HG03565 (cell line): ENCODE data around the gene GPR141.

ENCODE experiments used
- ATAC-seq: cut with Tn5 transposase; IDR thresholded peaks from one replicate; pipeline ENCODE4 v1.9.1; 2021; ENCODE audit warnings: mild to moderate bottlenecking, moderate library complexity; ENCODE audit not compliant: unreplicated experiment

Gene GPR141

DNA sequence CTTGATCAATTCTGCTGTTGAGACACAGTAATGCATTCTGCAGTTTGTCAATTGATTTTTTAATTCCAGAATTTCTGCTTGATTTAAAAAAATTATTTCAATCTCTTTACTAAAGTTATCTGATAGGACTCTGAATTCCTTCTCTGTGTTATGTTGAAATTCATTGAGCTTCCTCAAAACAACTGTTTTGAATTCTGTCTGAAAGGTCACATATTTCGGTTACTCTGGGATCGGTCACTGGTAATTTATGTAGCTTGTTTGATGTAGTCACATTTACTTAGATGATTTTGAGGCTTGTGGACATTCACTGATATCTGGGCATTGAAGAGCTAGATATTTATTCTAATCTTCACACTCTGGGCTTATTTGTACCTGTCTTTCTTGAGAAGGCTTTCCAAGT, 97.6 kb downstream of the GPR141 start:
- no peak for ATAC-seq

DNA sequence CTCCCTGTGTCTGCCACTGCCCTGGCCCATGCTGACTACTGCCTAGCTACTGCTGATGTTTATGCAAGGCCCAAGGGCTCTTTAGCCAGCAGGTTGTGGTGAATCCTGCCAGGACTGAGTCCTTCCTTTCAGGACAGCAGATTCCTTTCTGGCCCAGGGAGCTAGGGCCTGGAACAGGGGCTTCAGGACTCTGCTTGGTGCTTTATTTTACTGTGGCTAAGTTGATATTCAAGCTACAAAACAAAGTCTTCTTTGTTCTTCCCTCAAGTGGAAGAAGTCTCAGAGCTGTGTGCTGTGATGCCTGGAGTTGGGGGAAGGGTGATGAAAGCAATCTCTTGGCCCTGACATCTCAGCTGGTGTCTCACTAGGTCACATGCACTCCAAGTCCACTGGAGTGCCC, 98.6 kb downstream of the GPR141 start:
- ATAC-seq = no peak

- ATAC-seq = no peak
These were observed 100.4 kb downstream of the GPR141 start for GRCh38 chr7:37784015-37784414.

DNA sequence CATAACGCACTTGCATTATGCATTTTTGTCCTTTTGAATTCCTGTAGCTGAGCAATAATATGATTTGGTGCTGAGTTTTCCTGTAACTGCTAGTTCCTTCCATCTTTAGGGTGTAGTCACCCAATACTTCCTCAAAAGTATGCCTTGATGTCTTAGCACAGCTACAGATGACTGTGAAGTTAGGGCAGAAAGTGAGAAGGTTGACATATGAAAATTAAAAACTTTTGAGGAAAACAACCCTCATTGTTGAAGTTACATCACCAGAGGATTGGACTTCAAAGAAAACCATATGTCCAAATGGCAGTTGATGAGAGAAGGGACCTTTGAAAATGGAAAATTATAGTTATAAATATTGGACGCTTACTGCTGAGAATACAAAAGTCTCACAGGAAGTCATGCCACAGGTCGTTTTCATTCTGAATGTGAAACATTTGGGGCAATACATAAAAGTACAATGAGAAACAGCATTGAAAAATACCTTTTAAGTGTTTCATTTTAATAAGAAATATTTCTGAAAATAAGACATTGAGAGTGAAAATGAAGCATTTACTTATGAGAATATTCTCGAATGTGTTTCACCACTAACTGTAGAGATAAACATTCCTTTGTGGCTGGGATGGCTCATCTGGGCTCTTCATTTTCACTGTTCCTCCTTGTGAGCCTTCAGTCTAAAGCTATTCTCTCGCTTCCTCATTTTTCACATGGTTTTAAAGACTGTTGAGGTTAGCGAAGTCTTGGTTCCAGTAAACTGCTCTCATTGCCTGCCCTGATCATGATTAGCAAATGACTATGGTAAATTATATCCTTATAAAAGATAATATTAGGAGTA, 103.4 kb downstream of the GPR141 start:
- peak; percentile 80 for ATAC-seq
